ENCODE results near the gene GIMAP4. TPM values are rescaled to one million over a fixed set of nuclear protein-coding genes. Genes with fewer than 3 reads are reported as not detected.

GIMAP4 gene
- total RNA-seq, 1 donor from 2014 or later: not detected

DNA sequence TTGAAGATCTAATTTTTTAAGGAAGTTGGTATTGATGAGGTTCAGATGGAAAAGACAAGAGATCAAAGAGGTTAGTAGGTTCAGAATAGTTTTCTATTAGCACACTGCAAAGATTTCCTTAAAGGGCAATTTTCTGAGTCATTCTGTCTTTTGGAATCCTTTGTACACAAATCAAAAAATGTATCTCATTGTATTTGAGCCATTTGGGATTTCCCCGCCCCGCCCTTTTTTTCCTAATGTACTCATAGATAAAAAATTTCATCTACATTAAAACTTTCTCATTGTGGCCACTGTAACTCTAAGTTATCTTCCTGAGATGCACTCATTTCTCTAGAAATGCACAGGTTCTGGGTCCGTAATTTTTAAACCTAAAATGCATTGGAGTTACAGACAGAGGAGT is 52.9 kb downstream of the GIMAP4 start:
- Mint-ChIP-seq H3K27me3 (ENCODE audit: low read depth) (peaks cover 49% of the 10 kb centered on the region), H3K9me3 (peaks cover 13% of the 10 kb centered on the region), H3K4me3 (no peak overlapping the region), H3K27ac (ENCODE audit: unreplicated experiment) (no peak overlapping the region), H3K36me3 (ENCODE audit: low read depth) (no peaks in the 10 kb centered on the region), H3K4me1 (no peaks in the 10 kb centered on the region)
- TF ChIP-seq, protein P1, sequence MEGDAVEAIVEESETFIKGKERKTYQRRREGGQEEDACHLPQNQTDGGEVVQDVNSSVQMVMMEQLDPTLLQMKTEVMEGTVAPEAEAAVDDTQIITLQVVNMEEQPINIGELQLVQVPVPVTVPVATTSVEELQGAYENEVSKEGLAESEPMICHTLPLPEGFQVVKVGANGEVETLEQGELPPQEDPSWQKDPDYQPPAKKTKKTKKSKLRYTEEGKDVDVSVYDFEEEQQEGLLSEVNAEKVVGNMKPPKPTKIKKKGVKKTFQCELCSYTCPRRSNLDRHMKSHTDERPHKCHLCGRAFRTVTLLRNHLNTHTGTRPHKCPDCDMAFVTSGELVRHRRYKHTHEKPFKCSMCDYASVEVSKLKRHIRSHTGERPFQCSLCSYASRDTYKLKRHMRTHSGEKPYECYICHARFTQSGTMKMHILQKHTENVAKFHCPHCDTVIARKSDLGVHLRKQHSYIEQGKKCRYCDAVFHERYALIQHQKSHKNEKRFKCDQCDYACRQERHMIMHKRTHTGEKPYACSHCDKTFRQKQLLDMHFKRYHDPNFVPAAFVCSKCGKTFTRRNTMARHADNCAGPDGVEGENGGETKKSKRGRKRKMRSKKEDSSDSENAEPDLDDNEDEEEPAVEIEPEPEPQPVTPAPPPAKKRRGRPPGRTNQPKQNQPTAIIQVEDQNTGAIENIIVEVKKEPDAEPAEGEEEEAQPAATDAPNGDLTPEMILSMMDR (conservative IDR thresholded peaks at IDR 0.05): no peak
- DNase-seq (ENCODE audit: low read depth, low spot score): no peak

DNA sequence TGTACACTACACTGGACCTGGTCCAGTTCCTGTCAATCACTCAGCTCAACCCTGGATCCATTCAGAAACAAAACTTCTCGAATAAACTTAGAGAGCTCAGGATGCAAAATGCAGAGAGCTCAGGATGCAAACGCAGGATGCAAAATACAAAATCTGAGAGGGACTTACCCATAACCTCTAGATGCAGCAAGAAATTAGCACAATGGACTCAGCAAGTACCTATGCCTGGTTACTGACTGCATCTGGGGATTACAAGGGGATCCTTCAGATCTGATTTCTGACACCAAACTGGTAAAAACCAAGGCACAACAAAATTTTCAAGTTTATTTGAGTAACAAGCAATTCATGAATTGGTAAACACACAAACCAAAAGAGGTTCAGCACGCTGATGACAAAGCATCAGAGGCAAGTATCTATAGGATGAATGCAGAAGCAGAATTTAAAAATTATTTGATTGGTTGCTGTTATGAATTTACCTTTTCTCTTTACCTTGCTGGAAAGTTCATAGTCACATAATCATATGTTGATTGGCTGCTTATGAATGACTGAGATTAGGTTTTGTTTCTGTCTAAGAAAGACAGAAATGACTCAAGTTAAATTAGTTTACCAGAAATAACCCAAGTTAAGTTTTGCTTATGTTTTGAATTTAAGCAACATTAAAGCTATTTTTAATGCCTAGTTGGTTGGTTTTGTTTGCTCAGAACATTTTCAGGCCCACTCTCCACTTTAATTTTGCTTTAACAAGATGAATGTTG is 53.6 kb downstream of the GIMAP4 start:
- H3K4me1 Mint-ChIP-seq: no peaks in the 10 kb centered on the region
- H3K27me3 Mint-ChIP-seq (ENCODE audit: low read depth): peaks cover 57% of the 10 kb centered on the region

DNA sequence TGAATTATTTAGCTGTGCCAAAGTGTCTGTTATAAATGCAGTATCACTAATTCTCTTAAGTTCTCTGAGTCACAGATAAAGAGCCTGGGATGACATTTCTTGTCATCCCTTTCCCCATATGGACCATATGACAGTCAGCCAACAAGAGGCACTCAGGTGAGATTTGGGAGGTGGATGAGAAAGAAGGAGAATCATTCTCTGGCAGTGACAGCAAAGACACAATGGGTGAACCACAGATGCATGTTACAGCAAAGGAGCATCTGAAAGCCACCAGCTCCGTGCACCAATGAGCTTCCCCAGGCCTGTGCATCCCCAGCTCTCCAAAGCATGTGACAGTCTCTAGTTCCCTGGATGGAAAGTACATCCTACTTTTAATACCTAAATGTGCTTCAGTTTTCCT is 54.2 kb downstream of the GIMAP4 start:
- H3K9me3 Mint-ChIP-seq: peaks cover 13% of the 10 kb centered on the region
- no peak overlapping the region for H3K27ac Mint-ChIP-seq (ENCODE audit: unreplicated experiment)
- TF ChIP-seq, protein P1 (conservative IDR thresholded peaks at IDR 0.05): no peak
- H3K4me1 Mint-ChIP-seq: no peaks in the 10 kb centered on the region
- peaks cover 62% of the 10 kb centered on the region for H3K27me3 Mint-ChIP-seq (ENCODE audit: low read depth)
- H3K36me3 Mint-ChIP-seq (ENCODE audit: low read depth): no peaks in the 10 kb centered on the region
- no peak for DNase-seq (ENCODE audit: low read depth, low spot score)
- H3K4me3 Mint-ChIP-seq: no peak overlapping the region

More for the DNA sequence above, 53.6 kb downstream of the GIMAP4 start:
- Mint-ChIP-seq H3K9me3 (peaks cover 13% of the 10 kb centered on the region), H3K27ac (ENCODE audit: unreplicated experiment) (no peak overlapping the region), H3K4me3 (no peak overlapping the region), H3K36me3 (ENCODE audit: low read depth) (no peaks in the 10 kb centered on the region)
- DNase-seq (ENCODE audit: low read depth, low spot score): no peak
- TF ChIP-seq, protein P1 (conservative IDR thresholded peaks at IDR 0.05): no peak

Other genes with a start within 250 kb of the GIMAP4 start
- gene LRRC61, start 244.0 kb upstream of the GIMAP4 start, total RNA-seq: 23.2 and 26.3 TPM in 2 replicates
- 0.49 and 0.61 TPM in 2 replicates for gene ACTR3C, start 243.8 kb upstream of the GIMAP4 start, total RNA-seq
- 24.4 and 26.3 TPM in 2 replicates for gene RARRES2, start 225.8 kb upstream of the GIMAP4 start, total RNA-seq
- 212 and 224 TPM in 2 replicates for gene REPIN1, start 198.6 kb upstream of the GIMAP4 start, total RNA-seq
- 13.3 and 16.5 TPM in 2 replicates for gene ZNF775, start 188.1 kb upstream of the GIMAP4 start, total RNA-seq
- not detected in 2 replicates for gene GIMAP8, start 116.8 kb upstream of the GIMAP4 start, total RNA-seq
- gene GIMAP7, start 52.5 kb upstream of the GIMAP4 start, total RNA-seq: not detected in 2 replicates
- not detected in 2 replicates for gene GIMAP6, start 65.0 kb downstream of the GIMAP4 start, total RNA-seq
- gene GIMAP2, start 118.3 kb downstream of the GIMAP4 start, total RNA-seq: not detected in 2 replicates
- not detected in 2 replicates for gene GIMAP1, start 149.2 kb downstream of the GIMAP4 start, total RNA-seq
- gene GIMAP5, start 170.0 kb downstream of the GIMAP4 start, total RNA-seq: 0.19 TPM in 1 of 2 replicates, not detected in the other
- gene TMEM176B, start 233.0 kb downstream of the GIMAP4 start, total RNA-seq: 2.2 and 3.1 TPM in 2 replicates
- gene TMEM176A, start 233.4 kb downstream of the GIMAP4 start, total RNA-seq: 2.0 TPM in 2 replicates